Measurements from ENCODE around the gene FAM117B.
"Not testable (repeated sequence)": the region's sequence is repeated elsewhere in the genome, so short reads cannot be mapped to it uniquely, and the experiment has no call there.

FAM117B gene

DNA sequence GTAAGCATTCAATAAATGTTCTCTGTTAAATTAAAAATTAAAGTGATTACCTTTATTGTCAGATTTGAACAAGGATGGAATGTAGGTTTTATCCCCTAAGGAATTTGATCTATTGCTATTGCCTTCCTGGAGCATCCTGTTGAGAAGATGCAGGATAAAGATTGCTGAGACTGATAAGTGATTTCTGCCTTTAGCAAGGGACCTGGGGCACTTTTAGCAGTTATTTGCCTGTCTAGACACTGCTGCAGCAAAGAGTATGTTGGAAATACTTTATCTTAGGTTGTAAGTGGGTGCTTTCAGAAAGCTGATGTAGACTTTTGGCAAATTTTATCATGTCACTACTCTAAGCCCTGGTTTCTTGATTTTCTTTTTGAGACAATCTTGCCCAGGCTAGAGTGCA, 69.5 kb downstream of the FAM117B start:
- H3K27ac ChIP-seq (ENCODE audit: low read depth, low read length): no peak overlapping the region
- H3K4me3 ChIP-seq (ENCODE audit: low read depth, low read length): no peak overlapping the region
- H3K9me3 ChIP-seq (ENCODE audit: control insufficient read depth, insufficient read depth, low read length): no peaks in the 10 kb centered on the region
- H3K36me3 ChIP-seq (ENCODE audit: control insufficient read depth, insufficient read depth, low read length): no peaks in the 10 kb centered on the region
- no peak overlapping the region for H3K9ac ChIP-seq (ENCODE audit: low read depth, low read length)
- H3K27me3 ChIP-seq (ENCODE audit: control insufficient read depth, insufficient read depth, low read length): no peaks in the 10 kb centered on the region
- no peaks in the 10 kb centered on the region for H3K4me1 ChIP-seq (ENCODE audit: control insufficient read depth, insufficient read depth, low read length)

DNA sequence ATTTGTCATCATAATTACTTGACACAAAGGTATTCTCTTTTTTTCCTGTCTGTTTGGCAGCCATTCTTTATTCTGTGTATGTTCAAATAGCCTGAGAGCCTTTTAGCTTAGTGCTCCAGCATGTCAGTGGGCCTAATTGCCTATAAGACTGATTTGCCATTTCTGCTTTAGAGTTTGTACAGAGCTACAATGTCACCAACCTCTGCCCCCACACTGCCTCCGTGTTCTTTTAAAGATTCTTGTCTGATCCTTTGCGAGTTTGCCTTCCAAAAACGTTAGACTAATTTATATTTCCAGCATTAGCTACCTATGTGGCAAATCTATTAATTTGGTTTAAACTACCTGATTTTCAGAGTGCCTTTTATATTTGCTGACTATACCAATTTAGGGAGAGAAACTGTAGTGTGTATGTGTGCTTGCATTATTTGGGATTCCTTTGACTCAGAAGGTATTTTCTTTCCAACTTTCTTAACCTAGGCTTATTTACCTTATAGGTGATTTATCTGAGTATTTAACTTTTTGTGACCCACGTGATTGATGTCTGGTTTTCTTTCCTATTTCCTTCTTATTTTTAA, 70.8 kb downstream of the FAM117B start:
- no peak overlapping the region for H3K9ac ChIP-seq (ENCODE audit: low read depth, low read length)
- H3K27ac ChIP-seq (ENCODE audit: low read depth, low read length): no peak overlapping the region
- no peaks in the 10 kb centered on the region for H3K27me3 ChIP-seq (ENCODE audit: control insufficient read depth, insufficient read depth, low read length)
- H3K4me3 ChIP-seq (ENCODE audit: low read depth, low read length): no peak overlapping the region
- H3K9me3 ChIP-seq (ENCODE audit: control insufficient read depth, insufficient read depth, low read length): no peaks in the 10 kb centered on the region
- H3K4me1 ChIP-seq (ENCODE audit: control insufficient read depth, insufficient read depth, low read length): no peaks in the 10 kb centered on the region
- no peaks in the 10 kb centered on the region for H3K36me3 ChIP-seq (ENCODE audit: control insufficient read depth, insufficient read depth, low read length)

DNA sequence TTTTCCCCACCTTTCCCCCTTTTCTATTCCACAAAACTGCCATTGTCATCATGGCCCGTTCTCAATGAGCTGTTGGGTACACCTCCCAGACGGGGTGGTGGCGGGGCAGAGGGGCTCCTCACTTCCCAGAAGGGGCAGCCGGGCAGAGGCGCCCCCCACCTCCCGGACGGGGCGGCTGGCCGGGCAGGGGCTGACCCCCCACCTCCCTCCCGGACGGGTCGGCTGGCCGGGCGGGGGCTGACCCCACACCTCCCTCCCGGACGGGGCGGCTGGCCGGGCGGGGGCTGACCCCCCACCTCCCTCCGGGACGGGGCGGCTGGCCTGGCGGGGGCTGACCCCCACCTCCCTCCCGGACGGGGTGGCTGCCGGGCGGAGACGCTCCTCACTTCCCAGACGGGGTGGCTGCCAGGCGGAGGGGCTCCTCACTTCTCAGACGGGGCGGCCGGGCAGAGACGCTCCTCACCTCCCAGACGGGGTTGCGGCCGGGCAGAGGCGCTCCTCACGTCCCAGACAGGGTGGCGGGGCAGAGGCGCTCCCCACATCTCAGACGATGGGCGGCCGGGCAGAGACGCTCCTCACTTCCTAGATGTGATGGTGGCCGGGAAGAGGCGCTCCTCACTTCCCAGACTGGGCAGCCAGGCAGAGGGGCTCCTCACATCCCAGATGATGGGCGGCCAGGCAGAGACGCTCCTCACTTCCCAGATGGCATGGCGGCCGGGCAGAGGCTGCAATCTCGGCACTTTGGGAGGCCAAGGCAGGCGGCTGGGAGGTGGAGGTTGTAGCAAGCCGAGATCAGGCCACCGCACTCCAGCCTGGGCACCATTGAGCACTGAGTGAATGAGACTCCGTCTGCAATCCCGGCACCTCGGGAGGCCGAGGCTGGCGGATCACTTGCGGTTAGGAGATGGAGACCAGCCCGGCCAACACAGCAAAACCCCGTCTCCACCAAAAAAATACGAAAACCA, 80.5 kb downstream of the FAM117B start:
- not testable (repeated sequence) for H3K27ac ChIP-seq (ENCODE audit: low read depth, low read length); H3K4me3 ChIP-seq (ENCODE audit: low read depth, low read length); H3K4me1 ChIP-seq (ENCODE audit: control insufficient read depth, insufficient read depth, low read length); H3K36me3 ChIP-seq (ENCODE audit: control insufficient read depth, insufficient read depth, low read length); H3K9me3 ChIP-seq (ENCODE audit: control insufficient read depth, insufficient read depth, low read length); H3K9ac ChIP-seq (ENCODE audit: low read depth, low read length); H3K27me3 ChIP-seq (ENCODE audit: control insufficient read depth, insufficient read depth, low read length)

- no peak overlapping the region for H3K9ac ChIP-seq (ENCODE audit: low read depth, low read length)
- H3K27ac ChIP-seq (ENCODE audit: low read depth, low read length): no peak overlapping the region
- H3K4me1 ChIP-seq (ENCODE audit: control insufficient read depth, insufficient read depth, low read length): peaks cover 4% of the 10 kb centered on the region; the same call in 1 of the 2 replicates
- H3K9me3 ChIP-seq (ENCODE audit: control insufficient read depth, insufficient read depth, low read length): peaks cover 7% of the 10 kb centered on the region
- no peaks in the 10 kb centered on the region for H3K27me3 ChIP-seq (ENCODE audit: control insufficient read depth, insufficient read depth, low read length)
- H3K36me3 ChIP-seq (ENCODE audit: control insufficient read depth, insufficient read depth, low read length): no peaks in the 10 kb centered on the region
- no peak overlapping the region for H3K4me3 ChIP-seq (ENCODE audit: low read depth, low read length)
Observed at GRCh38 chr2:202716114-202716718, 81.4 kb downstream of the FAM117B start.

GRCh38 chr2:202716953-202717597, 82.3 kb downstream of the FAM117B start:
- Histone ChIP-seq H3K4me1 (ENCODE audit: control insufficient read depth, insufficient read depth, low read length) (peaks cover 4% of the 10 kb centered on the region; the same call in 1 of the 2 replicates), H3K27ac (ENCODE audit: low read depth, low read length) (no peak overlapping the region), H3K27me3 (ENCODE audit: control insufficient read depth, insufficient read depth, low read length) (no peaks in the 10 kb centered on the region), H3K9me3 (ENCODE audit: control insufficient read depth, insufficient read depth, low read length) (peaks cover 7% of the 10 kb centered on the region), H3K9ac (ENCODE audit: low read depth, low read length) (no peak overlapping the region), H3K36me3 (ENCODE audit: control insufficient read depth, insufficient read depth, low read length) (no peaks in the 10 kb centered on the region), H3K4me3 (ENCODE audit: low read depth, low read length) (no peak overlapping the region)

- H3K4me3 ChIP-seq (ENCODE audit: low read depth, low read length): no peak overlapping the region
- no peak overlapping the region for H3K27ac ChIP-seq (ENCODE audit: low read depth, low read length)
- no peaks in the 10 kb centered on the region for H3K36me3 ChIP-seq (ENCODE audit: control insufficient read depth, insufficient read depth, low read length)
- peaks cover 2% of the 10 kb centered on the region; the same call in 1 of the 2 replicates for H3K9me3 ChIP-seq (ENCODE audit: control insufficient read depth, insufficient read depth, low read length)
- no peaks in the 10 kb centered on the region for H3K27me3 ChIP-seq (ENCODE audit: control insufficient read depth, insufficient read depth, low read length)
- peaks cover 4% of the 10 kb centered on the region; the same call in 1 of the 2 replicates for H3K4me1 ChIP-seq (ENCODE audit: control insufficient read depth, insufficient read depth, low read length)
- no peak overlapping the region for H3K9ac ChIP-seq (ENCODE audit: low read depth, low read length)
Observed at GRCh38 chr2:202717598-202718310, 83.0 kb downstream of the FAM117B start.

- H3K27ac ChIP-seq (ENCODE audit: low read depth, low read length): no peak overlapping the region
Observed at GRCh38 chr2:202718614-202719013, 83.8 kb downstream of the FAM117B start.

GRCh38 chr2:202720226-202720625, 85.5 kb downstream of the FAM117B start:
- no peak overlapping the region for H3K9ac ChIP-seq (ENCODE audit: low read depth, low read length)
- H3K27me3 ChIP-seq (ENCODE audit: control insufficient read depth, insufficient read depth, low read length): no peaks in the 10 kb centered on the region
- H3K4me3 ChIP-seq (ENCODE audit: low read depth, low read length): no peak overlapping the region
- peaks cover 4% of the 10 kb centered on the region; the same call in 1 of the 2 replicates for H3K4me1 ChIP-seq (ENCODE audit: control insufficient read depth, insufficient read depth, low read length)
- H3K9me3 ChIP-seq (ENCODE audit: control insufficient read depth, insufficient read depth, low read length): no peaks in the 10 kb centered on the region
- H3K27ac ChIP-seq (ENCODE audit: low read depth, low read length): no peak overlapping the region
- no peaks in the 10 kb centered on the region for H3K36me3 ChIP-seq (ENCODE audit: control insufficient read depth, insufficient read depth, low read length)

More at GRCh38 chr2:202718614-202719013, 83.8 kb downstream of the FAM117B start:
- Histone ChIP-seq H3K9ac (ENCODE audit: low read depth, low read length) (no peak overlapping the region), H3K36me3 (ENCODE audit: control insufficient read depth, insufficient read depth, low read length) (no peaks in the 10 kb centered on the region), H3K9me3 (ENCODE audit: control insufficient read depth, insufficient read depth, low read length) (no peaks in the 10 kb centered on the region), H3K4me3 (ENCODE audit: low read depth, low read length) (no peak overlapping the region), H3K27me3 (ENCODE audit: control insufficient read depth, insufficient read depth, low read length) (no peaks in the 10 kb centered on the region), H3K4me1 (ENCODE audit: control insufficient read depth, insufficient read depth, low read length) (peaks cover 4% of the 10 kb centered on the region; the same call in 1 of the 2 replicates)

DNA sequence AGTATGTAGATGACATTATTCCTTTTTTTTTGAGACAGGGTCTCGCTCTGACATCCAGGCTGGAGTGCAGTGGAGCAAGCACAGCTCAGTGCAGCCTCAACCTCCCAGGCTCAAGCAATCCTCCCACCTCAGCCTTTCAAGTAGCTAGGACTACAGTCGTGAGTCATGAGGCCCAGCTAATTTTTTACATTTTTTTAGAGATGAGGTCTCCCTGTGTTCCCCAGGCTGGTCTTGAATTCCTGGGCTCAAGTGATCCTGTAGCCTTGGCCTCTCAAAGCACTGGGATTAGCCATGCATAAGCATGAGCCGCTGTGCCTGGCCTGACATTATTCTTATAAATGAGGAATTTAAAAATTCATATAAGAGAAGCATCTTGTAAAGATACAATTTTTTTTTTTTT, 86.9 kb downstream of the FAM117B start:
- peaks cover 13% of the 10 kb centered on the region for H3K36me3 ChIP-seq (ENCODE audit: control insufficient read depth, insufficient read depth, low read length)
- peaks cover 4% of the 10 kb centered on the region; the same call in 1 of the 2 replicates for H3K4me1 ChIP-seq (ENCODE audit: control insufficient read depth, insufficient read depth, low read length)
- H3K9ac ChIP-seq (ENCODE audit: low read depth, low read length): no peak overlapping the region
- no peak overlapping the region for H3K27ac ChIP-seq (ENCODE audit: low read depth, low read length)
- H3K27me3 ChIP-seq (ENCODE audit: control insufficient read depth, insufficient read depth, low read length): no peaks in the 10 kb centered on the region
- H3K4me3 ChIP-seq (ENCODE audit: low read depth, low read length): no peak overlapping the region
- H3K9me3 ChIP-seq (ENCODE audit: control insufficient read depth, insufficient read depth, low read length): no peaks in the 10 kb centered on the region

DNA sequence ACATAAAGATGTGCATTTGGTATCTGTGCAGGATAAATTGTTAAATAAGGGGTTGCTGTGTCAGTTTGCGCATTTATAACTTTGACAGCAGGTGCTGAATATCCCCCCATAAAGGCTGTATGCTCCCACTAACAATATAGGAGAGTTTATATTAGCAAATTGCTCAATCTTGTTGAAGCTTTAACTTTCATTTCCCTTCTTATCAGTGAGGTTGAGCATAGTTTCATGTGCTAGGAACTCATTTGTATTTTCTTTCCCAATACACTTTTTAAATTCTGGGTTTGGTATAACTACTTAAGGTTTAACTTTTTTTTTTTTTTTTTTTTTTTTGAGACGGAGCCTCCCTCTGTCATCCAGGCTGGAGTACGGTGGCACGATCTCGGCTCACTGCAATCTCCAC, 89.0 kb downstream of the FAM117B start:
- Histone ChIP-seq H3K36me3 (ENCODE audit: control insufficient read depth, insufficient read depth, low read length) (peaks cover 19% of the 10 kb centered on the region), H3K27ac (ENCODE audit: low read depth, low read length) (no peak overlapping the region), H3K9ac (ENCODE audit: low read depth, low read length) (no peak overlapping the region), H3K9me3 (ENCODE audit: control insufficient read depth, insufficient read depth, low read length) (no peaks in the 10 kb centered on the region), H3K4me1 (ENCODE audit: control insufficient read depth, insufficient read depth, low read length) (no peaks in the 10 kb centered on the region; the same call in 1 of the 2 replicates), H3K27me3 (ENCODE audit: control insufficient read depth, insufficient read depth, low read length) (no peaks in the 10 kb centered on the region), H3K4me3 (ENCODE audit: low read depth, low read length) (no peak overlapping the region)

Measured in HUES48 (cell line).